ENCODE results near the gene TENM3.
A peak's percentile ranks its signal among the peaks of the same experiment; 100 is the strongest.

DNA sequence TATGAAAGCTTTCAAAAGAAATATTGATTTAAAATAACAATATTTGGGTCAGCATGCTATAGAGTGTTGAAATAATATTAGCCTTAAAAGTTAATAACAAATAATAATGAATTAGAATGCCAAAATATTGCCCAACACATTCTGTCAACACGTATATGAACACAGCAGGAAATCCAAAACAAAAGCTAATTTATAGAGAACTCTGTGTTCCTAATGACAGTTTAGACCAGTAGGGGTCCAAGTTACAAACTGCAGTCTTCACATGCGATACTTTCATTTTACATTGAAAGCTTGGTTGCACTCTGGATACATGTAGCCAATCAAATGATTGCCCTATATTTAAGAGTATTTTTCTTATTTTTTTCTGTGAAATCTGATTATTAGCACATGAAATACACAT is 399.6 kb downstream of the TENM3 start:
- TF ChIP-seq, protein P1, sequence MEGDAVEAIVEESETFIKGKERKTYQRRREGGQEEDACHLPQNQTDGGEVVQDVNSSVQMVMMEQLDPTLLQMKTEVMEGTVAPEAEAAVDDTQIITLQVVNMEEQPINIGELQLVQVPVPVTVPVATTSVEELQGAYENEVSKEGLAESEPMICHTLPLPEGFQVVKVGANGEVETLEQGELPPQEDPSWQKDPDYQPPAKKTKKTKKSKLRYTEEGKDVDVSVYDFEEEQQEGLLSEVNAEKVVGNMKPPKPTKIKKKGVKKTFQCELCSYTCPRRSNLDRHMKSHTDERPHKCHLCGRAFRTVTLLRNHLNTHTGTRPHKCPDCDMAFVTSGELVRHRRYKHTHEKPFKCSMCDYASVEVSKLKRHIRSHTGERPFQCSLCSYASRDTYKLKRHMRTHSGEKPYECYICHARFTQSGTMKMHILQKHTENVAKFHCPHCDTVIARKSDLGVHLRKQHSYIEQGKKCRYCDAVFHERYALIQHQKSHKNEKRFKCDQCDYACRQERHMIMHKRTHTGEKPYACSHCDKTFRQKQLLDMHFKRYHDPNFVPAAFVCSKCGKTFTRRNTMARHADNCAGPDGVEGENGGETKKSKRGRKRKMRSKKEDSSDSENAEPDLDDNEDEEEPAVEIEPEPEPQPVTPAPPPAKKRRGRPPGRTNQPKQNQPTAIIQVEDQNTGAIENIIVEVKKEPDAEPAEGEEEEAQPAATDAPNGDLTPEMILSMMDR (IDR thresholded peaks at IDR 0.05; ENCODE audit: low read length): peak; percentile 23
- TF ChIP-seq EZH2phosphoT487 (IDR thresholded peaks at IDR 0.05; ENCODE audit: low read length) (no peak), EZH2 (optimal IDR thresholded peaks at IDR 0.05; ENCODE audit: low read depth, low read length) (no peak)

All from MM.1S (cell line).